Panc1 (cell line): Measurements from ENCODE around the gene CLIC1. TPM values are rescaled to one million over a fixed set of nuclear protein-coding genes. Genes with fewer than 3 reads are reported as not detected.

Experiments used
- ATAC-seq: fragments of 200-7000 bp; cut with Tn5 transposase; 2 replicates; pipeline ENCODE4 v1.9.1; 2020; ENCODE audit warnings: mild to moderate bottlenecking, moderate library complexity
- BruUV-seq: library from RNA; stranded (reverse); fragments of 400-500 nt; replicated peaks from 2 replicates; lab custom pipeline; 2021; lab: Mats Ljungman, UMichigan
- CTCF ChIA-PET: fragments of 300-600 bp; sonication (Branson Sonifier 250); formaldehyde crosslinking; loops from one replicate; lab custom pipeline; 2022; ENCODE audit warnings: antibody characterized with exemption; lab: Charles Lee
- POLR2A ChIA-PET: fragments of 300-600 bp; sonication (Branson Sonifier 250); formaldehyde crosslinking; loops from one replicate; lab custom pipeline; 2022; ENCODE audit warnings: antibody characterized with exemption; lab: Charles Lee
- DNase-seq: peaks from one replicate; pipeline ENCODE4 v3.0.0-alpha.2; 2010; ENCODE audit warnings: low read depth, low spot score
- H3K27ac ChIP-seq: 2 replicates; pipeline ENCODE4 v1.5.1; 2011; ENCODE audit warnings: mild to moderate bottlenecking, low read length, inconsistent platforms
- H3K27me3 ChIP-seq: fragments of 200-500 bp; sonication (Bioruptor generic); 2 replicates; pipeline ENCODE4 v1.6.0; 2014; ENCODE audit warnings: low read length, inconsistent platforms; ENCODE audit not compliant: control insufficient read depth, insufficient read depth
- H3K36me3 ChIP-seq: fragments of 200-500 bp; sonication (Bioruptor generic); 2 replicates; pipeline ENCODE4 v1.5.1; 2014; ENCODE audit warnings: inconsistent platforms, mild to moderate bottlenecking, low read length, moderate library complexity; ENCODE audit not compliant: control insufficient read depth, insufficient read depth
- H3K4me1 ChIP-seq: 2 replicates; pipeline ENCODE4 v1.5.1; 2011; ENCODE audit warnings: inconsistent platforms, mild to moderate bottlenecking, low read length, moderate library complexity; ENCODE audit not compliant: control insufficient read depth, insufficient read depth
- H3K4me3 ChIP-seq, 2 experiments: 2 replicates each; pipeline ENCODE4 v1.5.1; 2011 to 2012; ENCODE audit warnings: low read depth in 2 of 2, low read length in 2 of 2, mild to moderate bottlenecking in 2 of 2, inconsistent platforms in 1 of 2, moderate library complexity in 1 of 2
- H3K9me3 ChIP-seq: fragments of 200-500 bp; sonication (Bioruptor generic); 2 replicates; pipeline ENCODE4 v1.5.1; 2014; ENCODE audit warnings: low read depth, mild to moderate bottlenecking, inconsistent platforms, low read length, moderate library complexity; ENCODE audit not compliant: control insufficient read depth, insufficient read depth
- POLR2AphosphoS5 ChIP-seq: IDR thresholded peaks from 2 replicates; pipeline ENCODE4 v1.6.1; 2012; ENCODE audit warnings: mild to moderate bottlenecking, low read depth, low read length, moderate library complexity
- SIN3A ChIP-seq: IDR thresholded peaks from 2 replicates; pipeline ENCODE4 v1.6.1; 2012; ENCODE audit warnings: low read depth, mild to moderate bottlenecking, low read length, moderate library complexity, borderline replicate concordance; ENCODE audit not compliant: insufficient read depth
- TCF7L2 ChIP-seq: IDR thresholded peaks from 2 replicates; pipeline ENCODE4 v1.6.1; 2011; ENCODE audit warnings: mild to moderate bottlenecking, low read depth, low read length, inconsistent platforms
- in situ Hi-C: cut with HindIII; loops from 2 replicates; pipeline ENCODE4 v1.10.0; 2016; ENCODE audit warnings: low sequenced_read_pairs, low pct_unique_long_range_greater_than_20kb
- intact Hi-C: fragments of 100-400 bp; cut with micrococcal nuclease; formaldehyde crosslinking; loops from one replicate; pipeline ENCODE4 v1.10.0; 2022; ENCODE audit not compliant: unreplicated experiment
- total RNA-seq: library from RNA; stranded (reverse); gene quantifications from one replicate; pipeline ENCODE4 v1.2.1, GENCODE V29; 2021; ENCODE audit not compliant: unreplicated experiment
- TF ChIP-seq, protein P1 (sequence below): fragments of 450-650 bp; IDR thresholded peaks from 2 replicates; pipeline ENCODE4 v1.5.1; 2017; ENCODE audit warnings: mild to moderate bottlenecking
- TF ChIP-seq, protein P2 (sequence below), 2 experiments: IDR thresholded peaks; 2 replicates each; pipeline ENCODE4 v1.6.1; 2011 to 2012; ENCODE audit warnings: low read depth in 2 of 2, control low read depth in 1 of 2, low read length in 1 of 2, mild to moderate bottlenecking in 1 of 2, moderate library complexity in 1 of 2; ENCODE audit not compliant: insufficient read depth in 1 of 2

The CLIC1 gene
- total RNA-seq, 1 experiment from 2014 or later, result 583 TPM

GRCh38 chr6:31691564-31692108 lies 44.7 kb downstream of the CLIC1 start:
- Histone ChIP-seq H3K9me3 (no peaks in the 10 kb centered on the region), H3K36me3 (0 out of 2 replicates have a peak, but pooled peaks cover 5% of the 10 kb centered on the region), H3K27me3 (no peaks in the 10 kb centered on the region), H3K4me1 (no peaks in the 10 kb centered on the region), H3K27ac (no peak overlapping the region), H3K4me3 (no peak overlapping the region)
- ChIA-PET CTCF (interaction anchor here (0.6 kb wide), 1 partner anchor 12 kb away, joined by 3 read pairs; the partner anchor contains the start of gene ABHD16A), POLR2A (no interaction called here)
- TF ChIP-seq TCF7L2, result no peak
- TF ChIP-seq POLR2AphosphoS5, result no peak
- no peak for TF ChIP-seq SIN3A
- TF ChIP-seq, protein P1, sequence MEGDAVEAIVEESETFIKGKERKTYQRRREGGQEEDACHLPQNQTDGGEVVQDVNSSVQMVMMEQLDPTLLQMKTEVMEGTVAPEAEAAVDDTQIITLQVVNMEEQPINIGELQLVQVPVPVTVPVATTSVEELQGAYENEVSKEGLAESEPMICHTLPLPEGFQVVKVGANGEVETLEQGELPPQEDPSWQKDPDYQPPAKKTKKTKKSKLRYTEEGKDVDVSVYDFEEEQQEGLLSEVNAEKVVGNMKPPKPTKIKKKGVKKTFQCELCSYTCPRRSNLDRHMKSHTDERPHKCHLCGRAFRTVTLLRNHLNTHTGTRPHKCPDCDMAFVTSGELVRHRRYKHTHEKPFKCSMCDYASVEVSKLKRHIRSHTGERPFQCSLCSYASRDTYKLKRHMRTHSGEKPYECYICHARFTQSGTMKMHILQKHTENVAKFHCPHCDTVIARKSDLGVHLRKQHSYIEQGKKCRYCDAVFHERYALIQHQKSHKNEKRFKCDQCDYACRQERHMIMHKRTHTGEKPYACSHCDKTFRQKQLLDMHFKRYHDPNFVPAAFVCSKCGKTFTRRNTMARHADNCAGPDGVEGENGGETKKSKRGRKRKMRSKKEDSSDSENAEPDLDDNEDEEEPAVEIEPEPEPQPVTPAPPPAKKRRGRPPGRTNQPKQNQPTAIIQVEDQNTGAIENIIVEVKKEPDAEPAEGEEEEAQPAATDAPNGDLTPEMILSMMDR, result no peak
- ATAC-seq (no peak), DNase-seq (no peak)
- intact Hi-C loops, result no loop called here
- BruUV-seq, result no TSS peak
- in situ Hi-C loops, result no loop called here

DNA sequence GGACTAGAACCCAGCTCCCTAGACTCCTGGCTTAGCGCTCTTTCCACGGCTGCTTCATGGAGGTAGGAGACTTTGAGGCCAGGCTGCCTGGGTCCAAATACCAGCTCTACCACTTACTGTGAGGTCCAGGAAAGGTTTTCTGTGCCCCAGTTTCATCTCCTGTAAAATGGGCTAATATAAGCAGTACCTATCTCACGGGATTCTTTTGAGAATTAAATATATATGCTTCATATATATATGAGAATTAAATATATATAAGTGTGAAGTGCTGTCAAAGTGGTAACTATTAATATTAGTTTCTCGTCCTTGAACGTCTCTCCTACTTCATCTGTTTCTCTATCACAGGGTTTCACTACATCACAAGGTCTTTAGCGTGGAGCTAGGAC lies 45.3 kb downstream of the CLIC1 start:
- Histone ChIP-seq H3K36me3 (0 out of 2 replicates have a peak, but pooled peaks cover 5% of the 10 kb centered on the region), H3K4me1 (no peaks in the 10 kb centered on the region), H3K27me3 (no peaks in the 10 kb centered on the region), H3K9me3 (no peaks in the 10 kb centered on the region), H3K27ac (no peak overlapping the region), H3K4me3 (no peak overlapping the region)
- intact Hi-C loops (no loop called here), in situ Hi-C loops (no loop called here)
- ChIA-PET POLR2A (no interaction called here), CTCF (no interaction called here)
- BruUV-seq, result no TSS peak
- no peak for TF ChIP-seq SIN3A
- TF ChIP-seq POLR2AphosphoS5, result no peak
- TF ChIP-seq, protein P2, sequence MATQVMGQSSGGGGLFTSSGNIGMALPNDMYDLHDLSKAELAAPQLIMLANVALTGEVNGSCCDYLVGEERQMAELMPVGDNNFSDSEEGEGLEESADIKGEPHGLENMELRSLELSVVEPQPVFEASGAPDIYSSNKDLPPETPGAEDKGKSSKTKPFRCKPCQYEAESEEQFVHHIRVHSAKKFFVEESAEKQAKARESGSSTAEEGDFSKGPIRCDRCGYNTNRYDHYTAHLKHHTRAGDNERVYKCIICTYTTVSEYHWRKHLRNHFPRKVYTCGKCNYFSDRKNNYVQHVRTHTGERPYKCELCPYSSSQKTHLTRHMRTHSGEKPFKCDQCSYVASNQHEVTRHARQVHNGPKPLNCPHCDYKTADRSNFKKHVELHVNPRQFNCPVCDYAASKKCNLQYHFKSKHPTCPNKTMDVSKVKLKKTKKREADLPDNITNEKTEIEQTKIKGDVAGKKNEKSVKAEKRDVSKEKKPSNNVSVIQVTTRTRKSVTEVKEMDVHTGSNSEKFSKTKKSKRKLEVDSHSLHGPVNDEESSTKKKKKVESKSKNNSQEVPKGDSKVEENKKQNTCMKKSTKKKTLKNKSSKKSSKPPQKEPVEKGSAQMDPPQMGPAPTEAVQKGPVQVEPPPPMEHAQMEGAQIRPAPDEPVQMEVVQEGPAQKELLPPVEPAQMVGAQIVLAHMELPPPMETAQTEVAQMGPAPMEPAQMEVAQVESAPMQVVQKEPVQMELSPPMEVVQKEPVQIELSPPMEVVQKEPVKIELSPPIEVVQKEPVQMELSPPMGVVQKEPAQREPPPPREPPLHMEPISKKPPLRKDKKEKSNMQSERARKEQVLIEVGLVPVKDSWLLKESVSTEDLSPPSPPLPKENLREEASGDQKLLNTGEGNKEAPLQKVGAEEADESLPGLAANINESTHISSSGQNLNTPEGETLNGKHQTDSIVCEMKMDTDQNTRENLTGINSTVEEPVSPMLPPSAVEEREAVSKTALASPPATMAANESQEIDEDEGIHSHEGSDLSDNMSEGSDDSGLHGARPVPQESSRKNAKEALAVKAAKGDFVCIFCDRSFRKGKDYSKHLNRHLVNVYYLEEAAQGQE (IDR thresholded peaks at IDR 0.05; ENCODE audit: insufficient read depth in 1 of 2, low read depth in 2 of 2, low read length in 1 of 2), result no peak
- TF ChIP-seq, protein P1, result no peak
- no peak for TF ChIP-seq TCF7L2
- no peak for DNase-seq
- ATAC-seq, result no peak
